Fibroblast of skin of scalp (primary cell): ENCODE data around the gene RABL6.

Experiments used
- DNase-seq: peaks from one replicate; pipeline ENCODE4 v3.0.0-alpha.2; 2013

RABL6 gene

DNA sequence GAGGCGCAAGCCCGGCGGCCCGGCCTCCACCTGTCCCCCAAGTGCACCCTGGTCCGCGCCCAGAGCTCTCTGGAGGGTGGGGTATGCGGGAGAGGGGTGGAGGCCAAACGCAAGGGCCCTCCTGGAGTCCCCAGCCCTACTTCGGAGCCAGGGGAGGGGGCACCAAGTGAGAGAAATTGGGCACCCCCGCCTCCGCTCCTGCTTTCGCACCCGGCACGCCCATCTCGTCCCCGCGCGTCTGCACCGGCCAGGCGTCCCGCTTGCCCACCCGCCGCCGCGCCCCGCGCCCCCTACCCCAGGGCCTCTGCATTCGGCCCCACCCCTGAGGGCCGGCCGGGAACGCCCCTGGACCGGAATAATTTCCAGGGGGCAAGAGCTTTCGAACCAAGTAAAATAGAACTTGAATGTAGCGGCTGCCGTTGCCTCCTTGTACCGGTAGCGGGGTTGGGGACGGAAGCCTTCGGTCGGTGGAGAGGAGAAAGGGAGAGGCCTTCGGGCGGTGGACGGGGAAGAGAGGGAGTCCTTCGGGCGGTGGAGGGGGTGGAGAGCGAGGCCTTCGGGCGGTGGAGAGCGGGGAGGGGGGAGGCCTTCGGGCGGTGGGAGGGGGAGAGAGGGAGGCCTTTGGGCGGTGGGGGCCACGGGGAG is 40.8 kb downstream of the RABL6 start:
- DNase-seq = no peak

DNA sequence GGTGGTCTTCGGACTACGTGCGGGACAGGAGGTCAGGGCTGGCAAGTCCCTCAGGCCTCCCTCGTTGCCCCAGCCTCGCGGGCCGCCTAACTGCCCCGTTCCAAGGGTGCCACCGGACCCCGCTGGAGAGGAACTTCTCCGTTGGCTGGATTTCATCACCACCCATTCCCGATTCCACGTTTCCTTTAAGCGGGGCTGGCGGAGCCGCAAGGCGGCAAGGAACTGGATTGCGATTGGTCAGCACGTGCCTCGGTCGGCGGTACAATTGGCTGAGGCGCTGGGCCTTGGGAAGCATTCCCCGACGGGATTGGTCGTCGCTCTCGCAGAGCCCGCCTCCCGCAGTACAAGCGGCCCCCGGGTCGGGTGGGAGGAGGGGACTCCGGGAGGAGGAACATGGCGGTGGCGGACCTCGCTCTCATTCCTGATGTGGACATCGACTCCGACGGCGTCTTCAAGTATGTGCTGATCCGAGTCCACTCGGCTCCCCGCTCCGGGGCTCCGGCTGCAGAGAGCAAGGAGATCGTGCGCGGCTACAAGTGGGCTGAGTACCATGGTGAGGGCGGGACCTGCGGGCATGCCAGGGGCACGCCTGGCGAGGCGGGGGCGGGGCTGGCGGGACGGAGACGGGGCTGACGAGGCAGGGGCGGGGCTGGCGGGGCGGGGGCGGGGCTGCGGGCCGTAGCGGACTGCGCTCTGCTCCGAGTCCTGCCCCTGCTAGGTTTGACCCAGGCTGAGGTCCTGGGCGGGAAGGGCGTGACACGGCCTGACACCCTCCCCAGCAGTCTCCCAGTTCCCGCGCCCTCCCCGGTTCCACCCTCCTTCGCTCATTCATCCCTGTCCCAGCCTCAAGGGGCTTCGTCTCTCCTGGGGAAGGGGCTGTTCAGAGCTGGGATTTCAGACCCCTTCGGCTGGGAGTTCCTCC is 41.6 kb downstream of the RABL6 start, which contains the start of gene PHPT1:
TSS of gene PHPT1 (plus strand) at position 372 of the 922 bp plus-strand sequence. CDS start at position 394, 22 bp downstream.
- DNase-seq = peak; percentile 99

DNA sequence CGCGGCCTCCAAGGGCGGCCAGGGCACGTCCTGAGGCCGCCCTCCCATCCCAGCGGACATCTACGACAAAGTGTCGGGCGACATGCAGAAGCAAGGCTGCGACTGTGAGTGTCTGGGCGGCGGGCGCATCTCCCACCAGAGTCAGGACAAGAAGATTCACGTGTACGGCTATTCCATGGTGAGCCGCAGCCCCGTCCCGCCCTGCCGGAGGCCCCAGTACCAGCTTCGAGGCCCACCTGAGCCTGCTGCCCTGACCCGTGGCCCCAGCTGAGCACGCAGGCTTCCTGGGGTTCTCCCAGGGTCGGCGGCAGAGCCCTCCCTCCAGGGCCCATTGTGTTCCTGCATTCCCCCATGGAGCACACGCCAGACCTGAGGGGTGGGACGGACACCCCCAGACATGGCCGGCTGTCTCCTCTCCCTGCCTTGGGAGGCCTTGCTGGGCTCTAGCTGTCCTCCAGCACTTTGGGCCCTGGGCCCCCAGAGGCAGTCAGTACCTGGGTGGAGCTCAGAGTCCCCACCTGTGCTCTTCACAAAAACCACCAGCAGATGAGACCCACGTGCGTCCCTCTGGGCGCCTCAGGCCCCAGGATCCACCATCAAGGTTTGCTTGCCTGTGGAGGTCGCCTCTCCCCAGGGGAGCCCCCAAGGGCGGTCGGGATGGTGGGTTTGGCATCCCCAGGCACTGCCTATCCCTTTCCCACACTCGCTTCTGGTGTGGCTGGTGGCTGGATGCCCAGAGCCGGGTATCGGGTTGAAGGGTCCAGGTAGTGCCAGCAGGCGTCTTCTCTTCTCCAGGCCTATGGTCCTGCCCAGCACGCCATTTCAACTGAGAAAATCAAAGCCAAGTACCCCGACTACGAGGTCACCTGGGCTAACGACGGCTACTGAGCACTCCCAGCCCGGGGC is 42.5 kb downstream of the RABL6 start:
- DNase-seq = no peak

DNA sequence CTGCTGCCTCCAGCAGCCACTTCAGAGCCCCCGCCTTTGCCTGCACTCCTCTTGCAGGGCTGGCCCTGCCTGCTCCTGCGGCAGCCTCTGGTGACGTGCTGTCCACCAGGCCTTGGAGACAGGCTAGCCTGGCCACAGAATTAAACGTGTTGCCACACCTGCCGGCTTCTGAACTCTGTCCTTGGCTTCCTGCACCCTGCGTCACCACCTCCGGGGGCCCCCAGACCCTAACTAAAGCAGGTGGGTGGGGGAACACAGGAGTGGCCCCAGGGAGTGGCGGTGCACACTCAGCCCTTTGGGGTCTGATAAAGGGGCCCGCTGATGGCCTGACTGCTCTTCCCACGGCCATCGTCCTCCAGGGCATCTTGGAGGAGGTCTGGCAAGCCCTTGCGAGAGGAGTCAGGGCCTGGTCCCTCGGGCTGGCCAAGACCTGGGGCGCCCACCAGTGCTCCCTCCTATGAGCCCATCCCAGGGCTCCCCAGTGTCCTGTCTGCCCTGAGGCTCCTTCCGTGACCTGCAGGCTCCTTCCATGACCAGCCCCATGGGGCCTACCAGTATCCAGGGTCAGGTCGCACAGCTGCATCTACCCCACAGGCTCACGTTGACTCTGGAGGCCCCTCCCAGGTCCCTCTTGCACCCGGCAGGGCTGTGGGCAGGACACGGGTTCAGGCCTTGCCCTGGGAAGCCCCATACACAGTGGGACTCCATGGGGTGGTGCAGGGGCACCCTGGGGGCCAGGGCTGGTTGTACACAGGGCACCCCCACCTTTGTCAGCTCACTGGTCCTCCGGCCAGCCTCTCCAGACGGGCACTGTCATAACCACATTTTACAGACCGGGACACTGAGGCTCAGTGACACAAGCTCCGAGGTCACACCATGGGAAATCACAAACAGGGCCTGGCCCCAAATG is 43.4 kb downstream of the RABL6 start:
- DNase-seq = no peak

DNA sequence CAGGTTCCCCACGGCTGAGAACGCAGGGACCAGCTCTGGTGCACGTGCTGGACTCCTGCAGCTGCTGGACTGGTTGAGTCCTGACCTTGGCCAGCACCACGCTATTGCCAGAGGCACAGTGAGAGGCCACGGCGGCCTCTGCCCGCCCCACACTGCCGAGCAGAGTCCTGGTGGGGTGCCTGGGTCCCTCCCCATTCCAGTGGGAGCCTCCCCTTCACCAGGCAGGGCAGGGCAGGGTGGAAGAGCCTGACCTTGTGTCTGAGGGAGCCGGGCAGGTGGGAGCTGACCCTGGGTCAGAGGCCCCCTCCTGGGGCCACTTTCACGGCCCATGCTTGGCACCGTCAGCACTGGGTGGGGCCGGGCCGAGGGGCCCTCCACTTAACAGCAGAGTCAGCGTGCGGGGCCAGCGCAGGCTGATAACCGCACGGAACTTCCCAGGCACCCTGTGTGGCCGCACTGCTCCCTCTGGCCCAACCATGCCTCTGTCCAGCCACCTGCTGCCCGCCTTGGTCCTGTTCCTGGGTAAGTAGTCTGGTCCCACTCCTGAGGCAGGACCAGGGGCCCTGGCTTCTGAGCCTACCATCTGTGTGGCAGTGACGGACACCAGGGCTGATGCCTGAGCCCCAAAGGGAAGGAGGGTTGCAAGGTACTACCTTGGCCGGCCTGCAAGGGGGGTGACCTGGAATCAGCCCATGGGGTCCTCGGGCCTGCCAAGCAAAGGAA is 44.4 kb downstream of the RABL6 start, which contains the start of gene MAMDC4:
TSS of gene MAMDC4 (plus strand) at position 406 of the 723 bp plus-strand sequence. CDS start at position 477, 71 bp downstream.
- no peak for DNase-seq

DNA sequence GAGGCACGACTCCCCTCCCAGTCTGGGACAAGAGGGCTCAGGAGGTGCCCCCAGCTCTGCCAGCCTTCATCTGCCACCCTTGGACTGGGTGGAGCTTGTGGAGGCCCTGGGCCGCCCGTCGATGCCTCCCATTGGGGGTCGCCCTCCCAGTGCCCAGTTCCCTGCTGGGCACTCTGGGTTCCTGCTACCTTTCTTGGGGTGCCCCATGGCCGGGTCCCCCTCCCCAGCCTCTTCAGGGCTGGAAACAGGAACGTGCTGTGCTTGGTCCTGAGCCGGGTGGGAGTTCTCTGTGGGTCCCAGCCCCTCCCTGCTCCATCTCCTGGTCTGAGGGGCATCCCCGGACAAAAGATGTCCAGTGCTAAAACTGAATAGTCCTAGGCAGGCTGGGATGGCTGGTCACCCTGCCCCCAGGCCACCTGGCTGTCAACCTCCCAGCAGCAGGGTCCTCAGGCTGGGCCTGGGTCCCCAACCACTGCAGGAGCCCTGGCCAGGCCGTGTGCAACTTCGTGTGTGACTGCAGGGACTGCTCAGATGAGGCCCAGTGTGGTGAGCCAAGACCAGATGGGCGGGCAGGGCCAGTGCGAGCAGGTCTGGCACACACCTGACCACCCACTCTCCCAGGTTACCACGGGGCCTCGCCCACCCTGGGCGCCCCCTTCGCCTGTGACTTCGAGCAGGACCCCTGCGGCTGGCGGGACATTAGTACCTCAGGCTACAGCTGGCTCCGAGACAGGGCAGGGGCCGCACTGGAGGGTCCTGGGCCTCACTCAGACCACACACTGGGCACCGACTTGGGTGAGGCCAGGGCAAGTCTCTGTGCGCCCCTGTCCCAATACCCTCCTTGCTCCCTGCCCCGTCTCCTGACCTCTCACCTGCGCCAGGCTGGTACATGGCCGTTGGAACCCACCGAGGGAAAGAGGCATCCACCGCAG is 45.2 kb downstream of the RABL6 start:
- no peak for DNase-seq

DNA sequence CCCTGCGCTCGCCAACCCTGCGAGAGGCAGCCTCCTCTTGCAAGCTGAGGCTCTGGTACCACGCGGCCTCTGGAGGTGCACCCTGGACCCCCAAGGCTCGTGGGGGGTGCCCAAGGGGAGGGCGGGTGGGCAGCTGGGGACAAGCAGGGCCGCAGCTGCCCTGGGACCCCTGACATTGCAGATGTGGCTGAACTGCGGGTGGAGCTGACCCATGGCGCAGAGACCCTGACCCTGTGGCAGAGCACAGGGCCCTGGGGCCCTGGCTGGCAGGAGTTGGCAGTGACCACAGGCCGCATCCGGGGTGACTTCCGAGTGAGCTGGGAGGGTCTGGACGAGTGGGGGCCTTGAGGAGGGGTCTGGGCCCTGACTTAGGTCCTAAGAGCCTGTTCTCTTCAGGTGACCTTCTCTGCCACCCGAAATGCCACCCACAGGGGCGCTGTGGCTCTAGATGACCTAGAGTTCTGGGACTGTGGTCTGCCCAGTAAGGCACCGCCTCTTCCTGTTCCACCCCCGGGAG is 45.9 kb downstream of the RABL6 start:
- DNase-seq = no peak

DNA sequence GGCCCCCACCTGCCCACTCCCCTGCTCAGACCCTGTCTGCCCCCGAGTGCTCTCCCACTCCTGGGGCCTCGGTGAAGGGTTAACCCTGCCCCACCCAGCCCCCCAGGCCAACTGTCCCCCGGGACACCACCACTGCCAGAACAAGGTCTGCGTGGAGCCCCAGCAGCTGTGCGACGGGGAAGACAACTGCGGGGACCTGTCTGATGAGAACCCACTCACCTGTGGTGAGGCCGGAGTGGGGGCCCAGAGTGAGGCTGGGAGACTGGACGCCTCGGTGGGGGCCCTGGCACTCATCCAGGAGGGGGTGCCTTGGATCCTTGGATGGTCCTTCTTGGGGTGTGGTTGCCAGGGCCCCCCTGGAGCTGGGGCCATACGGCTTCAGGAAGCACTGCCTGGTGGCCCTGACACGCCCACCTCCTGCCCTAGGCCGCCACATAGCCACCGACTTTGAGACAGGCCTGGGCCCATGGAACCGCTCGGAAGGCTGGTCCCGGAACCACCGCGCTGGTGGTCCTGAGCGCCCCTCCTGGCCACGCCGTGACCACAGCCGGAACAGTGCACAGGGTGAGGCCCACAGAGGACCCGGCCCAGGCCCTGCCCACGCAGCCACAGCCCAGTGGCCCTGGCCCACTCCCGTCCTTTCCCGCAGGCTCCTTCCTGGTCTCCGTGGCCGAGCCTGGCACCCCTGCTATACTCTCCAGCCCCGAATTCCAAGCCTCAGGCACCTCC is 46.5 kb downstream of the RABL6 start:
- DNase-seq = no peak

DNA sequence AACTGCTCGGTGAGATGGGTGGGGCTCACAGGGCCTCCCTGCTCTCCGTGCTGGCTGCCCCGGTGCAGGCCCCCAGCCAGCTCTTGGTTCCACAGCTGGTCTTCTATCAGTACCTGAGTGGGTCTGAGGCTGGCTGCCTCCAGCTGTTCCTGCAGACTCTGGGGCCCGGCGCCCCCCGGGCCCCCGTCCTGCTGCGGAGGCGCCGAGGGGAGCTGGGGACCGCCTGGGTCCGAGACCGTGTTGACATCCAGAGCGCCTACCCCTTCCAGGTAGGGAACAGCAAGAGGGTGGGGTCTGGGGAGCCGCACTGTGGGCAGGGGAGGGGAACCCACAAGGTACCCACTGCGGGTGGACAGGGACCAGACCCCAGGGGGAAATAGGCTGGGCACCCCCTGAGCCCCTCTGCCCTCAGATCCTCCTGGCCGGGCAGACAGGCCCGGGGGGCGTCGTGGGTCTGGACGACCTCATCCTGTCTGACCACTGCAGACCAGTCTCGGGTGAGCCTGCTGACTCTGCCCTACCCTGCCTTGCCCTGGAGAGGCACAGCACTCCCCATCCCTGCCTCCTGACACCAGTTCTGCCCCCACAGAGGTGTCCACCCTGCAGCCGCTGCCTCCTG is 47.2 kb downstream of the RABL6 start:
- no peak for DNase-seq

DNA sequence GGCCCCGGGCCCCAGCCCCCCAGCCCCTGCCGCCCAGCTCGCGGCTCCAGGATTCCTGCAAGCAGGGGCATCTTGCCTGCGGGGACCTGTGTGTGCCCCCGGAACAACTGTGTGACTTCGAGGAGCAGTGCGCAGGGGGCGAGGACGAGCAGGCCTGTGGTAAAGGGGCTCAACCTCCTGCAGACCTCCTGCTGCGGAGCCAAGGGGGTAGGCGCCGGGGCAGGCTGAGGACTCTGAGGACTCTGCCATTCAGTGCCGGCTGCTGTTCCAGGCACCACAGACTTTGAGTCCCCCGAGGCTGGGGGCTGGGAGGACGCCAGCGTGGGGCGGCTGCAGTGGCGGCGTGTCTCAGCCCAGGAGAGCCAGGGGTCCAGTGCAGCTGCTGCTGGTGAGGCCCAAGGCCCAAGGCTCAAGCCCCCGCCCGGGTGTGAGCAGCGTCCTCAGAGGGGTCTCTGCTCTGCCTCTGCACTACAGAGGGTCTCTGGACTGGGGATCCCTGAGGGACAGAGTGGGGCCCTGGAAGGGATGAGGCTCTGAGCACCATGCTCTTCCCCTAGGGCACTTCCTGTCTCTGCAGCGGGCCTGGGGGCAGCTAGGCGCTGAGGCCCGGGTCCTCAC is 47.8 kb downstream of the RABL6 start:
- DNase-seq = no peak

DNA sequence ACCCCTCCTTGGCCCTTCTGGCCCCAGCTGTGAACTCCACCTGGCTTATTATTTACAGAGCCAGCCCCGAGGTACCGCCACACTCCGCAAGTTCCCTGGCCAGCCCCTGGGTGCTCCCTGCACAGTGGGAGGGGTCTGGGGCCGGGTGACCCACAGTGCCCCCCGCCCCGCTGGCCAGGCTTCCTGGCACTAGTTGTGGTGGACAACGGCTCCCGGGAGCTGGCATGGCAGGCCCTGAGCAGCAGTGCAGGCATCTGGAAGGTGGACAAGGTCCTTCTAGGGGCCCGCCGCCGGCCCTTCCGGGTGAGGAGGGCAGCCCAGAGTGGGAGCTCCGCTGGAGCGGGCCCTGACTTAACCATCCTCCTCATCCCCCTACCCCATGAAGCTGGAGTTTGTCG is 48.3 kb downstream of the RABL6 start:
- DNase-seq = no peak

DNA sequence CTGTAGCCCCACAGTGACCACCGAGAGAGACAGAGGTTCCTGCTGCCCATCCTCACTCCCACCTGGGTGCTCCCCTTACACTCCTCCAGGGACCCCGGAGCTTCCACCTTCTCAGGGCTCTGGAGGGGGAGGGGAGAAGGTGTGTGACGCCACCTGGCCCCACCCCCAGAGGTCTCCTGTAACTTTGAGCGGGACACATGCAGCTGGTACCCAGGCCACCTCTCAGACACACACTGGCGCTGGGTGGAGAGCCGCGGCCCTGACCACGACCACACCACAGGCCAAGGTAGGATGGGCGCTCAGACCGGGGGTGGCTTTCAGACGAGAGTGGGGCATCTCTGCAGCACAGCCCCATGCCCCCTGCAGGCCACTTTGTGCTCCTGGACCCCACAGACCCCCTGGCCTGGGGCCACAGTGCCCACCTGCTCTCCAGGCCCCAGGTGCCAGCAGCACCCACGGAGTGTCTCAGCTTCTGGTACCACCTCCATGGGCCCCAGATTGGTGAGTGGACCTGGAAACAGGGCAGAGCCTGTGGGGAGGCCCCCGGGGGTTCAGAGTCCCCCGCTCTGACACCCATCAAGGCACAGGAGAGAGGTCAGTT is 48.9 kb downstream of the RABL6 start:
- no peak for DNase-seq

DNA sequence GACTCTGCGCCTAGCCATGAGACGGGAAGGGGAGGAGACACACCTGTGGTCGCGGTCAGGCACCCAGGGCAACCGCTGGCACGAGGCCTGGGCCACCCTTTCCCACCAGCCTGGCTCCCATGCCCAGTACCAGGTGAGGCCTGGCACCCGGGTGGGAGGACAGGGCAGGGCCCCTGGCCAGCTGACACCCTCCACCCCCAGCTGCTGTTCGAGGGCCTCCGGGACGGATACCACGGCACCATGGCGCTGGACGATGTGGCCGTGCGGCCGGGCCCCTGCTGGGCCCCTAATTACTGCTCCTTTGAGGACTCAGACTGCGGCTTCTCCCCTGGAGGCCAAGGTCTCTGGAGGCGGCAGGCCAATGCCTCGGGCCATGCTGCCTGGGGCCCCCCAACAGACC is 49.4 kb downstream of the RABL6 start:
- no peak for DNase-seq

DNA sequence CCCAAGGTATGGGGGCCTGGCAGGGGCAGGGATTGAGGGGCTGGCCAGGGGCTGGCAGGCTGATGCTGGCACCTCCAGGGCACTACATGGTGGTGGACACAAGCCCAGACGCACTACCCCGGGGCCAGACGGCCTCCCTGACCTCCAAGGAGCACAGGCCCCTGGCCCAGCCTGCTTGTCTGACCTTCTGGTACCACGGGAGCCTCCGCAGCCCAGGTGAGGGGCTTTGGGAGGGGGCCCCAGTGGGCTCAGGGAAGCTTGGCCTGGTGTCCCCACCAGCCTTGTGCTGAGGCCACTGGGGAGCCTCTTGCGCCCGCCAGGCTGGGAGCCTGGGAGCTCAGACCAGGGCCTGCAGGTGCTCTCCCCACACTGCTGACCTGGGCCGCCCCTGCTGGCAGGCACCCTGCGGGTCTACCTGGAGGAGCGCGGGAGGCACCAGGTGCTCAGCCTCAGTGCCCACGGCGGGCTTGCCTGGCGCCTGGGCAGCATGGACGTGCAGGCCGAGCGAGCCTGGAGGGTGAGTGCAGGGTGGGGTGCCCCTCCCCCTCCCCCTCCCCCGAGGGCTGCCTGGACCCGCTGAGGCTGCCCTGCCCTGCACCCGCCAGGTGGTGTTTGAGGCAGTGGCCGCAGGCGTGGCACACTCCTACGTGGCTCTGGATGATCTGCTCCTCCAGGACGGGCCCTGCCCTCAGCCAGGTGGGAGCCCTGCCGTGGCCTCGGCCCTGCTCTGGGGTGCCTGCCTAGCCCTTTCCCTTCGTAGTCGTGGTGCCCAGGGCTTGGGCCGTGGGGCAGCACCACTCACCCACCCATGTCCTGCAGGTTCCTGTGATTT is 50.0 kb downstream of the RABL6 start:
- DNase-seq = no peak

DNA sequence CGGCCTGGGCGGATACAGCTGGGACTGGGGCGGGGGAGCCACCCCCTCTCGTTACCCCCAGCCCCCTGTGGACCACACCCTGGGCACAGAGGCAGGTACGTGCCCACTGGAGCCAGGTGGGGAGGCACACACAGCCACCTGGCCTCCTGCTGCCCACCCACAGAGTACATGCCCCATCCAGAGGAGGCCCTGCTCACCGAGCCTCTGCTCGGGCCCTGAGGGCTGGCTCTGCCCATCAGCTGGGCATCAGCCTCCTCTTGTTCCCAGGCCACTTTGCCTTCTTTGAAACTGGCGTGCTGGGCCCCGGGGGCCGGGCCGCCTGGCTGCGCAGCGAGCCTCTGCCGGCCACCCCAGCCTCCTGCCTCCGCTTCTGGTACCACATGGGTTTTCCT is 50.7 kb downstream of the RABL6 start:
- DNase-seq = no peak
